ENCODE results near the gene TECR.

DNA sequence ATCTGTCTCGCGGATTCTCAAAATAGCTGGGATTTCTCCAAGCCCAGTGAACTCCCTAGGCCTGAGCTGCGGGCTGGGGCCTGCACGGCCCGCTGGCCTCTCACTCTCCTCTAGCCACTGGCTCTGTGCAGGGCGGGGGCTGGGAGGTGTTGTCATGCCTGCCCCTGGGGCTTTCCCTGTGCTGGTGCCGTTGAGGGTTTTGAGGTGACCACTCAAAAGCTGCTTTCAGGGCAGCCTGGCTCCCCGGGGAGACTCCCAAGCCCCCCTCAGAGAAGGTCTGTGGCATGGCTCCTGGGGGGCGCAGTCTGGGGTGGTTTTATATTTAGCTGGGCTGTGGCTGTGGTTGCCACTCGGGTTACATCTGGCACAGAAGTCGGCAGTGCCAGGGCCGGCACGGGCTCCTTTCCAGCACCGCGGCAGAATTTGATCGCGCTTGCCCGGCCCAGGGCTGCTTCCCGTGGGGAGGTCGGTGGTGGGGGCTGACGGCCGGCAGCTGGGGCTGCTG, 32.5 kb downstream of the TECR start:
- TF ChIP-seq, protein P1, sequence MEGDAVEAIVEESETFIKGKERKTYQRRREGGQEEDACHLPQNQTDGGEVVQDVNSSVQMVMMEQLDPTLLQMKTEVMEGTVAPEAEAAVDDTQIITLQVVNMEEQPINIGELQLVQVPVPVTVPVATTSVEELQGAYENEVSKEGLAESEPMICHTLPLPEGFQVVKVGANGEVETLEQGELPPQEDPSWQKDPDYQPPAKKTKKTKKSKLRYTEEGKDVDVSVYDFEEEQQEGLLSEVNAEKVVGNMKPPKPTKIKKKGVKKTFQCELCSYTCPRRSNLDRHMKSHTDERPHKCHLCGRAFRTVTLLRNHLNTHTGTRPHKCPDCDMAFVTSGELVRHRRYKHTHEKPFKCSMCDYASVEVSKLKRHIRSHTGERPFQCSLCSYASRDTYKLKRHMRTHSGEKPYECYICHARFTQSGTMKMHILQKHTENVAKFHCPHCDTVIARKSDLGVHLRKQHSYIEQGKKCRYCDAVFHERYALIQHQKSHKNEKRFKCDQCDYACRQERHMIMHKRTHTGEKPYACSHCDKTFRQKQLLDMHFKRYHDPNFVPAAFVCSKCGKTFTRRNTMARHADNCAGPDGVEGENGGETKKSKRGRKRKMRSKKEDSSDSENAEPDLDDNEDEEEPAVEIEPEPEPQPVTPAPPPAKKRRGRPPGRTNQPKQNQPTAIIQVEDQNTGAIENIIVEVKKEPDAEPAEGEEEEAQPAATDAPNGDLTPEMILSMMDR (IDR thresholded peaks at IDR 0.05 in 2 of 3, conservative IDR thresholded peaks at IDR 0.05 in 1 of 3; ENCODE audit: borderline replicate concordance in 1 of 3, insufficient read depth in 1 of 3, low read depth in 2 of 3, low read length in 2 of 3), result no peak
- TF ChIP-seq RAD21 (IDR thresholded peaks at IDR 0.05; ENCODE audit: low read depth) (no peak), ZNF274 (IDR thresholded peaks at IDR 0.05; ENCODE audit: low read depth, low read length) (no peak), POLR2AphosphoS5 (IDR thresholded peaks at IDR 0.05; ENCODE audit: low read depth, low read length) (no peak), ELF1 (IDR thresholded peaks at IDR 0.05; ENCODE audit: borderline replicate concordance, low read depth) (no peak), SP1 (IDR thresholded peaks at IDR 0.05; ENCODE audit: low read depth) (no peak), EZH2 (IDR thresholded peaks at IDR 0.05) (no peak)
- TF ChIP-seq, protein P2, sequence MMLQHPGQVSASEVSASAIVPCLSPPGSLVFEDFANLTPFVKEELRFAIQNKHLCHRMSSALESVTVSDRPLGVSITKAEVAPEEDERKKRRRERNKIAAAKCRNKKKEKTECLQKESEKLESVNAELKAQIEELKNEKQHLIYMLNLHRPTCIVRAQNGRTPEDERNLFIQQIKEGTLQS (IDR thresholded peaks at IDR 0.05), result no peak
